HEK293 (cell line): ENCODE measurements around the gene RANBP3L.
A peak's percentile ranks its signal among the peaks of the same experiment; 100 is the strongest.

Experiments
- CTCF ChIA-PET: fragments of 350-600 bp; formaldehyde crosslinking; extraction: SDS; loops from one replicate; lab custom pipeline; 2021; ENCODE audit warnings: antibody characterized with exemption; lab: Yijun Ruan, JAX
- POLR2A ChIA-PET: fragments of 300-600 bp; formaldehyde crosslinking; extraction: SDS; loops from one replicate; lab custom pipeline; 2020; ENCODE audit warnings: antibody characterized with exemption, inconsistent platforms; lab: Yijun Ruan, JAX
- H3K27ac ChIP-seq: fragments of 200-500 bp; sonication (Bioruptor generic); 2 replicates; pipeline ENCODE4 v1.5.1; 2014; ENCODE audit warnings: low read depth, low read length, control low read depth, inconsistent platforms; ENCODE audit errors: extremely low read depth
- H3K36me3 ChIP-seq, 2 experiments: fragments of 200-500 bp in 1 of 2; sonication (Bioruptor generic) in 1 of 2; 1 replicate in 1 of 2; 2 replicates in 1 of 2; pipeline ENCODE4 v1.5.1; 2014 to 2017; ENCODE audit warnings: inconsistent platforms in 2 of 2, low read length in 2 of 2; ENCODE audit not compliant: control insufficient read depth in 2 of 2, insufficient read depth in 1 of 2
- H3K4me1 ChIP-seq: fragments of 200-500 bp; sonication (Bioruptor generic); 2 replicates; pipeline ENCODE4 v1.5.1; 2014; ENCODE audit warnings: mild to moderate bottlenecking, low read length, inconsistent platforms; ENCODE audit not compliant: control insufficient read depth, insufficient read depth
- H3K4me3 ChIP-seq: 2 replicates; pipeline ENCODE4 v1.5.1; 2011; ENCODE audit warnings: low read depth, mild to moderate bottlenecking, control low read depth, low read length, moderate library complexity
- H3K9me3 ChIP-seq: fragments of 200-500 bp; sonication (Bioruptor generic); 2 replicates; pipeline ENCODE4 v1.5.1; 2014; ENCODE audit warnings: low read depth, low read length, inconsistent platforms; ENCODE audit not compliant: control insufficient read depth, insufficient read depth
- GFI1B ChIP-seq: fragments of 450-650 bp; formaldehyde crosslinking; IDR thresholded peaks from 2 replicates; pipeline ENCODE4 v1.5.1; 2016; ENCODE audit warnings: missing biosample characterization, missing genetic modification characterization
- KLF16 ChIP-seq: fragments of 450-650 bp; formaldehyde crosslinking; IDR thresholded peaks from 2 replicates; pipeline ENCODE4 v1.5.1; 2017; ENCODE audit warnings: missing biosample characterization, missing genetic modification characterization
- PRDM6 ChIP-seq: fragments of 450-650 bp; formaldehyde crosslinking; IDR thresholded peaks from 2 replicates; pipeline ENCODE4 v1.5.1; 2017; ENCODE audit warnings: missing biosample characterization, missing genetic modification characterization
- TSHZ1 ChIP-seq: fragments of 450-650 bp; formaldehyde crosslinking; IDR thresholded peaks from 2 replicates; pipeline ENCODE4 v1.5.1; 2016; ENCODE audit warnings: missing biosample characterization, missing genetic modification characterization, borderline replicate concordance
- ZBTB26 ChIP-seq: fragments of 450-650 bp; formaldehyde crosslinking; optimal IDR thresholded peaks from 2 replicates; pipeline ENCODE3; 2016; ENCODE audit warnings: missing biosample characterization, mild to moderate bottlenecking, missing genetic modification characterization
- ZFP69B ChIP-seq: fragments of 450-650 bp; formaldehyde crosslinking; IDR thresholded peaks from 2 replicates; pipeline ENCODE4 v1.5.1; 2016; ENCODE audit warnings: missing biosample characterization, missing genetic modification characterization
- ZNF114 ChIP-seq: fragments of 450-650 bp; formaldehyde crosslinking; IDR thresholded peaks from 2 replicates; pipeline ENCODE4 v1.5.0; 2017; ENCODE audit warnings: missing biosample characterization, missing genetic modification characterization
- ZNF132 ChIP-seq: fragments of 450-650 bp; formaldehyde crosslinking; IDR thresholded peaks from 2 replicates; pipeline ENCODE4 v1.5.1; 2017; ENCODE audit warnings: missing biosample characterization, missing genetic modification characterization, borderline replicate concordance
- ZNF16 ChIP-seq: fragments of 450-650 bp; formaldehyde crosslinking; IDR thresholded peaks from 2 replicates; pipeline ENCODE4 v1.5.1; 2016; ENCODE audit warnings: low read depth, missing biosample characterization, missing genetic modification characterization
- ZNF2 ChIP-seq: fragments of 450-650 bp; formaldehyde crosslinking; IDR thresholded peaks from 2 replicates; pipeline ENCODE4 v1.5.1; 2016; ENCODE audit warnings: missing biosample characterization, missing genetic modification characterization
- ZNF223 ChIP-seq: fragments of 450-650 bp; formaldehyde crosslinking; IDR thresholded peaks from 2 replicates; pipeline ENCODE4 v1.5.1; 2016; ENCODE audit warnings: missing biosample characterization, missing genetic modification characterization
- ZNF26 ChIP-seq: fragments of 450-650 bp; formaldehyde crosslinking; IDR thresholded peaks from 2 replicates; pipeline ENCODE4 v1.5.1; 2016; ENCODE audit warnings: missing biosample characterization, missing genetic modification characterization
- ZNF366 ChIP-seq: fragments of 450-650 bp; formaldehyde crosslinking; conservative IDR thresholded peaks from 2 replicates; pipeline ENCODE4 v1.5.1; 2016; ENCODE audit warnings: missing biosample characterization, missing genetic modification characterization
- ZNF521 ChIP-seq: fragments of 450-650 bp; formaldehyde crosslinking; IDR thresholded peaks from 2 replicates; pipeline ENCODE4 v1.5.1; 2017; ENCODE audit warnings: missing biosample characterization, mild to moderate bottlenecking, missing genetic modification characterization
- ZNF555 ChIP-seq: fragments of 450-650 bp; formaldehyde crosslinking; conservative IDR thresholded peaks from 2 replicates; pipeline ENCODE4 v1.5.1; 2017; ENCODE audit warnings: missing biosample characterization, mild to moderate bottlenecking, missing genetic modification characterization, inconsistent platforms
- ZNF624 ChIP-seq: fragments of 450-650 bp; formaldehyde crosslinking; IDR thresholded peaks from 2 replicates; pipeline ENCODE4 v1.5.1; 2017; ENCODE audit warnings: missing biosample characterization, missing genetic modification characterization
- ZNF629 ChIP-seq: fragments of 450-650 bp; formaldehyde crosslinking; IDR thresholded peaks from 2 replicates; pipeline ENCODE4 v1.5.1; 2017; ENCODE audit warnings: missing biosample characterization, missing genetic modification characterization
- ZNF660 ChIP-seq: fragments of 450-650 bp; IDR thresholded peaks from 2 replicates; pipeline ENCODE4 v1.5.1; 2018; ENCODE audit warnings: missing biosample characterization, mild to moderate bottlenecking, missing genetic modification characterization
- ZSCAN16 ChIP-seq: fragments of 450-650 bp; formaldehyde crosslinking; IDR thresholded peaks from 2 replicates; pipeline ENCODE4 v1.5.1; 2016; ENCODE audit warnings: missing biosample characterization, missing genetic modification characterization
- ZSCAN23 ChIP-seq: fragments of 450-650 bp; formaldehyde crosslinking; IDR thresholded peaks from 2 replicates; pipeline ENCODE4 v1.5.1; 2016; ENCODE audit warnings: missing biosample characterization, missing genetic modification characterization
- TF ChIP-seq, protein P1 (sequence below): fragments of 450-650 bp; formaldehyde crosslinking; IDR thresholded peaks from 2 replicates; pipeline ENCODE4 v1.5.1; 2016; ENCODE audit warnings: missing biosample characterization, missing genetic modification characterization

Gene RANBP3L

DNA sequence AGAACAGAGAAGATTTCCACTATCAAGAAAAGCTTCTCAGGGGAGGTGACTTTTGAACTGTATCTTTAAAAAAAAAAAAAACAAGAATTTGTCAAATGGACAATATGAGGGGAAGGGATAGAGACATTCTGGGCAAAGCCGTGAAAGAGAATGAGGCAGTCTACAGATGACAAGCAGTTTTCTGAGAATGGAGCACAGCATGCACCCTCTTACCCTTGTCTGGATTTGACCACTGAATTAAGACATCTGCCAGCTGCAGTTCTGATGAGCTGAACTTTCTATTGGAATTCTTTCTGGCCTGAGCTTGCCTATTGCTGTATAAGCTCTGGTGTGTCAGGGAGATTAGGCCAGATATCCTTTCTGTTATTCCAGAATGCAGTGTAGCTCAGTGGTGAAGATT is 10.3 kb upstream of the RANBP3L start (continued):
- TF ChIP-seq ZBTB26 (tag by site-specific recombination) (no peak), ZNF223 (tag by site-specific recombination) (no peak), ZSCAN16 (tag by site-specific recombination) (no peak)
- TF ChIP-seq, protein P1, sequence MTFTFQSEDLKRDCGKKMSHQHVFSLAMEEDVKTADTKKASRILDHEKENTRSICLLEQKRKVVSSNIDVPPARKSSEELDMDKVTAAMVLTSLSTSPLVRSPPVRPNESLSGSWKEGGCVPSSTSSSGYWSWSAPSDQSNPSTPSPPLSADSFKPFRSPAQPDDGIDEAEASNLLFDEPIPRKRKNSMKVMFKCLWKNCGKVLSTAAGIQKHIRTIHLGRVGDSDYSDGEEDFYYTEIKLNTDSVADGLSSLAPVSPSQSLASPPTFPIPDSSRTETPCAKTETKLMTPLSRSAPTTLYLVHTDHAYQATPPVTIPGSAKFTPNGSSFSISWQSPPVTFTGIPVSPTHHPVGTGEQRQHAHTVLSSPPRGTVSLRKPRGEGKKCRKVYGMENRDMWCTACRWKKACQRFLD: no peak

DNA sequence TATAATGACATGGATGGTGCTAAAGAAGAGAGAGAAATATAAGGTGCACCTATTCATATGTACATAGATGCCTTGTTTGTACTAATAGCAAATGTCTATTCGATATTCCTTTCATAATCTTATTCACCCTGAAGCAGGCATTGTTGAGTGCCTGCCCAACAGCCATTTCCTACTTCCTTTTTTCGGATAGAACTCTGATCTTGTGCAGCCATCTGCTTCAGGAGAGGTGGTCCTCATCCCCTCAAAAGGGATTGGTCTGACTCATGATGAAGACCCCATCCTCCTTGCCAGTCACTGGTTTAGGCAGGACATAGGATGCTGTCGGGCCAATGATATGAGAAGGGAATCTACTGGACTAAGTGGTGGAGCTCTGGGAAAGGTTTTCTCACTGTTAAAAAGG is 8.4 kb upstream of the RANBP3L start:
- no peak for TF ChIP-seq ZNF624 (tag by site-specific recombination)
- TF ChIP-seq ZNF26 (tag by site-specific recombination): no peak
- TF ChIP-seq ZNF114 (tag by site-specific recombination): no peak
- no peak for TF ChIP-seq KLF16 (tag by site-specific recombination)
- no peak for TF ChIP-seq GFI1B (tag by site-specific recombination)
- no peak for TF ChIP-seq ZNF2
- no peak for TF ChIP-seq ZNF521 (tag by site-specific recombination)
- TF ChIP-seq ZBTB26 (tag by site-specific recombination): no peak
- no peak for TF ChIP-seq TSHZ1 (tag by site-specific recombination)
- Histone ChIP-seq H3K36me3 (no peaks in the 10 kb centered on the region), H3K4me1 (peaks cover 4% of the 10 kb centered on the region; the same call in 1 of the 2 replicates), H3K9me3 (peaks cover 3% of the 10 kb centered on the region; the same call in 1 of the 2 replicates), H3K4me3 (no peak overlapping the region), H3K27ac (no peak overlapping the region)
- ChIA-PET CTCF (interaction anchor here (0.9 kb wide), 1 partner anchor 10 kb away, joined by 3 read pairs; no protein-coding TSS in a partner anchor), POLR2A (no interaction called here)

DNA sequence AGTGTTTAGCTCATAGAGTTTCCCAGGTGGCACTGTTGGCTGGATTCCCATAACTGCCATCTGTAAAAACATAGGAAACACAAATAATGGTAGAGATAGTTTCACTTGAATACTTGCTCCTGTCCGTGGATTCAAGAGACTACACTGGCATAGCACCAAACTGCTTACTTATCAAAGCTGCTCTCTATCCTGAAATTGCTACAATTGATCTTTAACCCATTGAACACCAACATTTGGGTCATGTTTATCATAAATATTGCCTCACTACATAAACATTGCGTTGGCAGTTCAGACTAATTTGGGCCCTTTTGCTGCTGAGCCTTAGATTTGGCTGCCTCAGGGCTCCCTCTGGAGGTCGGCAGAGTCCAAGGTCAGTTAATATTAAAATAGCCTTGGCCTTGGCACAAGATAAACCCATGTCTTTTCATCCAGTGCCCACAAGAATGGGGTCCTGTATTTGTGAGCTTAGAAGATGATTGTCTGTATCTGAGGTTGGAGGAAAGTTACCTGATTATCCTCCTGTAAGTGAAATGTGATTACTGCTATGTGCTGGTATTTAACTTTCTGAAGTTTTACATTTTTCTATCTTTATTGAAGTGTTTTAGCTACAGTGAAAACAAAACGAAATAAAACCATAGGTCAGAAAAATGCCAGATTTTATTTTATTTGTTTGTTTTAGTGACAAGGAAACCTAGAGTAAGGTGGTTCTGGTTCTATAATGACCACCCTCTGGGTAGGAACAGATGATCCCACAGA is 4.0 kb upstream of the RANBP3L start:
- POLR2A ChIA-PET: no interaction called here
- Histone ChIP-seq H3K4me3 (no peak overlapping the region), H3K27ac (no peak overlapping the region), H3K4me1 (peaks cover 19% of the 10 kb centered on the region), H3K36me3 (no peaks in the 10 kb centered on the region), H3K9me3 (no peaks in the 10 kb centered on the region)
- CTCF ChIA-PET: interaction anchor here (0.6 to 4.2 kb wide), 53 partner anchors 8 to 1802 kb away, joined by 3 to 48 read pairs (median 5); partner anchors contain the start of gene NADK2
- TF ChIP-seq ZNF629 (tag by site-specific recombination) (peak; percentile 59), PRDM6 (tag by site-specific recombination) (peak; percentile 60), ZFP69B (tag by site-specific recombination) (0 out of 2 replicates have a peak, but pooled peaks have one; percentile 35), ZNF660 (tag by site-specific recombination) (peak; percentile 56), ZNF555 (tag by site-specific recombination) (no peak), ZNF132 (tag by site-specific recombination) (no peak), ZSCAN23 (tag by site-specific recombination) (no peak), ZNF366 (tag by site-specific recombination) (peak; percentile 72), ZNF16 (tag by site-specific recombination) (no peak), ZNF624 (tag by site-specific recombination) (no peak)
